K562 (cell line): ENCODE measurements around the gene NUBP2. TPM values are rescaled to one million over a fixed set of nuclear protein-coding genes. Genes with fewer than 3 reads are reported as not detected.

Source experiments
- ATAC-seq: fragments of 200-7000 bp; cut with Tn5 transposase; 3 replicates; pipeline ENCODE4 v1.9.1; 2020; ENCODE audit warnings: moderate library complexity
- BruUV-seq: library from RNA; stranded (reverse); fragments of 400-500 nt; replicated peaks from 2 replicates; lab custom pipeline; 2021; lab: Mats Ljungman, UMichigan
- CTCF ChIA-PET: fragments of 300-600 bp; formaldehyde crosslinking; extraction: SDS; loops from one replicate; lab custom pipeline; 2021; ENCODE audit warnings: low intra/inter-chr PET ratio; lab: Yijun Ruan, JAX
- POLR2A ChIA-PET: fragments of 300-600, 350-650 bp; sonication (Branson Sonifier 250); formaldehyde crosslinking; extraction: SDS; loops from one replicate; lab custom pipeline; 2021; ENCODE audit warnings: antibody characterized with exemption, inconsistent platforms; lab: Yijun Ruan, JAX
- DNase-seq, 4 experiments: peaks; one replicate each; pipeline versions ENCODE4 v3.0.0 to v3.0.0-alpha.2; 2011 to 2018; ENCODE audit warnings: low spot score in 3 of 4, mixed read lengths in 3 of 4; ENCODE audit errors: extremely low read depth in 1 of 4
- FAIRE-seq: peaks from 2 replicates; lab custom pipeline; 2011; peaks lifted over from hg19 to GRCh38; lab: Jason Lieb, UNC
- H2AFZ ChIP-seq: 2 replicates; pipeline ENCODE4 v1.6.0; 2011; ENCODE audit warnings: low read depth, low read length, control low read depth, inconsistent platforms
- H3K27ac ChIP-seq: fragments of 200-600 bp; 3 replicates; pipeline ENCODE4 v1.8.0; 2011; ENCODE audit warnings: low read depth, mild to moderate bottlenecking, control low read depth, inconsistent platforms, low read length, moderate library complexity, mixed read lengths; ENCODE audit errors: extremely low read depth
- H3K27me3 ChIP-seq, 2 experiments: fragments of 300-600 bp in 1 of 2; 2 replicates in 1 of 2; 3 replicates in 1 of 2; pipeline versions ENCODE4 v1.6.0 to v1.8.0; 2011; ENCODE audit warnings: inconsistent platforms in 2 of 2, low read length in 2 of 2, mild to moderate bottlenecking in 1 of 2, mixed read lengths in 1 of 2, moderate library complexity in 1 of 2; ENCODE audit not compliant: control insufficient read depth in 2 of 2, insufficient read depth in 2 of 2
- H3K36me3 ChIP-seq: fragments of 300-600 bp; 3 replicates; pipeline ENCODE4 v1.8.0; 2011; ENCODE audit warnings: mild to moderate bottlenecking, low read length, inconsistent platforms; ENCODE audit not compliant: control insufficient read depth, insufficient read depth
- H3K4me1 ChIP-seq, 2 experiments: fragments of 200-600 bp in 1 of 2; replicated peaks in 1 of 2; 2 replicates in 1 of 2; 3 replicates in 1 of 2; pipeline versions ENCODE4 v1.5.1 to v1.8.0; 2011; ENCODE audit warnings: inconsistent platforms in 2 of 2, low read length in 2 of 2, mild to moderate bottlenecking in 1 of 2, mixed read lengths in 1 of 2, moderate library complexity in 1 of 2; ENCODE audit not compliant: control insufficient read depth in 2 of 2, insufficient read depth in 2 of 2
- H3K4me2 ChIP-seq: 2 replicates; pipeline ENCODE4 v1.6.1; 2011; ENCODE audit warnings: low read length, control low read depth, inconsistent platforms, mixed read lengths; ENCODE audit not compliant: insufficient read depth
- H3K4me3 ChIP-seq: fragments of 200-600 bp; sonication (generic), shearing (Covaris generic); 2 replicates; pipeline ENCODE4 v1.5.1; 2016; ENCODE audit warnings: control low read depth, inconsistent platforms
- H3K79me2 ChIP-seq: fragments of 200-600 bp; 3 replicates; pipeline ENCODE4 v1.8.0; 2011; ENCODE audit warnings: low read length, inconsistent platforms; ENCODE audit not compliant: control insufficient read depth, insufficient read depth
- H3K9ac ChIP-seq, 2 experiments: 2 replicates each; pipeline versions ENCODE4 v1.6.0 to v1.6.1; 2011; ENCODE audit warnings: low read depth in 2 of 2, low read length in 2 of 2, control low read depth in 1 of 2, inconsistent platforms in 1 of 2, mild to moderate bottlenecking in 1 of 2, mixed read lengths in 1 of 2; ENCODE audit not compliant: insufficient read depth in 1 of 2
- H3K9me1 ChIP-seq: one replicate; pipeline ENCODE4 v1.6.0; 2011; ENCODE audit warnings: inconsistent platforms, mild to moderate bottlenecking, low read length, moderate library complexity; ENCODE audit not compliant: control insufficient read depth, insufficient read depth
- H3K9me3 ChIP-seq: replicated peaks from 2 replicates; pipeline ENCODE4 v1.5.1; 2011; ENCODE audit warnings: low read depth, low read length, inconsistent platforms; ENCODE audit not compliant: control insufficient read depth, insufficient read depth
- H4K20me1 ChIP-seq: replicated peaks from 2 replicates; pipeline ENCODE4 v1.6.1; 2011; ENCODE audit warnings: low read length, inconsistent platforms, mixed read lengths; ENCODE audit not compliant: control insufficient read depth, insufficient read depth
- CBFB ChIP-seq: sonication (generic); formaldehyde crosslinking; IDR thresholded peaks from 2 replicates; pipeline ENCODE4 v1.4.0; 2020; ENCODE audit warnings: mild to moderate bottlenecking, missing genetic modification reagents
- DDX20 ChIP-seq: fragments of 450-650 bp; IDR thresholded peaks from 2 replicates; pipeline ENCODE4 v1.6.1; 2016; ENCODE audit warnings: missing genetic modification characterization, low read depth, mild to moderate bottlenecking, missing compliant biosample characterization, moderate library complexity
- ELK1 ChIP-seq: sonication (generic); formaldehyde crosslinking; IDR thresholded peaks from 2 replicates; pipeline ENCODE4 v1.8.1; 2022; ENCODE audit warnings: missing genetic modification reagents
- ILK ChIP-seq: fragments of 450-650 bp; IDR thresholded peaks from 2 replicates; pipeline ENCODE4 v1.6.1; 2016; ENCODE audit warnings: missing genetic modification characterization, low read depth, mild to moderate bottlenecking, missing compliant biosample characterization, moderate library complexity, borderline replicate concordance
- NR2C2 ChIP-seq, 2 experiments: fragments of 200-800 bp in 1 of 2; sonication (Bioruptor generic) in 1 of 2; sonication (generic) in 1 of 2; formaldehyde crosslinking in 1 of 2; IDR thresholded peaks; 2 replicates each; pipeline versions ENCODE4 v1.6.1 to v1.8.0; 2016 to 2022; ENCODE audit warnings: mild to moderate bottlenecking in 1 of 2, missing compliant biosample characterization in 1 of 2, missing genetic modification characterization in 1 of 2, missing genetic modification reagents in 1 of 2
- POLR2A ChIP-seq: fragments of 450-650 bp; conservative IDR thresholded peaks from 2 replicates; pipeline ENCODE4 v1.6.1; 2016
- POLR2G ChIP-seq: fragments of 200-400 bp; formaldehyde crosslinking; IDR thresholded peaks from 2 replicates; pipeline ENCODE4 v1.6.1; 2017; ENCODE audit warnings: low read depth, mild to moderate bottlenecking, antibody characterized with exemption, low read length, moderate library complexity
- RBFOX2 ChIP-seq: fragments of 200-400 bp; formaldehyde crosslinking; IDR thresholded peaks from 2 replicates; pipeline ENCODE4 v1.6.1; 2017; ENCODE audit warnings: low read depth, mild to moderate bottlenecking, low read length, moderate library complexity
- RBM22 ChIP-seq: fragments of 200-400 bp; formaldehyde crosslinking; IDR thresholded peaks from 2 replicates; pipeline ENCODE4 v1.6.1; 2018; ENCODE audit warnings: low read length, low read depth; ENCODE audit not compliant: poor library complexity, severe bottlenecking
- RBM25 ChIP-seq: fragments of 200-400 bp; formaldehyde crosslinking; IDR thresholded peaks from 2 replicates; pipeline ENCODE4 v1.6.1; 2018; ENCODE audit warnings: low read length, low read depth, moderate library complexity; ENCODE audit not compliant: severe bottlenecking
- SMC3 ChIP-seq: conservative IDR thresholded peaks from 2 replicates; pipeline ENCODE4 v1.6.1; 2011; ENCODE audit warnings: low read depth, low read length, improper control_type of control experiment; ENCODE audit not compliant: insufficient read depth
- WGBS: fragments of 100-300 bp; shearing (Covaris generic); methylation state at CpG from one replicate; pipeline ENCODE4 v1.1.6; 2016; ENCODE audit warnings: low coverage, mixed read lengths; ENCODE audit not compliant: insufficient coverage; ENCODE audit errors: missing lambda C conversion rate; 5-methylcytosine and 5-hydroxymethylcytosine counted together
- in situ Hi-C: fragments of 300-500 bp; cut with MboI; formaldehyde crosslinking; loops from 4 replicates; pipeline ENCODE4 v1.15.0; 2018; ENCODE audit warnings: inconsistent platforms, mixed read lengths
- intact Hi-C: fragments of 100-400 bp; cut with micrococcal nuclease; formaldehyde crosslinking; loops from 2 replicates; pipeline ENCODE4 v1.14.2; 2022
- polyA plus RNA-seq, 8 experiments: library from polyadenylated mRNA; depleted of rRNA in 4 of 8; stranded (reverse) in 5 of 8; unstranded in 3 of 8; fragments of >200 nt; fragmentation: Nextera tagmentation in 2 of 8; fragmentation: Illumina TruSeq in 1 of 8; extraction: Ambion mirVana in 2 of 8; extraction: Trizol in 1 of 8; gene quantifications; 2 replicates each; pipeline versions ENCODE4 v1.2.1 to v1.2.3, GENCODE V29; 2011 to 2014; ENCODE audit warnings: inconsistent platforms in 1 of 8, missing spikeins in 1 of 8
- total RNA-seq, 7 experiments: library from RNA; depleted of rRNA in 6 of 7; stranded (reverse); fragments of >200 nt in 6 of 7; fragmentation: Illumina TruSeq in 2 of 7; extraction: Trizol in 2 of 7; gene quantifications; 2 replicates each; pipeline versions ENCODE4 v1.2.1 to v1.2.3, GENCODE V29; 2011 to 2021; ENCODE audit warnings: low replicate concordance in 1 of 7
- TF ChIP-seq, protein P1 (sequence below): sonication (generic); formaldehyde crosslinking; IDR thresholded peaks from 2 replicates; pipeline ENCODE4 v1.8.1; 2023; ENCODE audit warnings: mild to moderate bottlenecking, missing genetic modification reagents
- TF ChIP-seq, protein P2 (sequence below): sonication (generic); formaldehyde crosslinking; IDR thresholded peaks from 2 replicates; pipeline ENCODE4 v1.8.0; 2022; ENCODE audit warnings: mild to moderate bottlenecking, low read depth, missing genetic modification reagents

The NUBP2 gene
- total and polyA plus RNA-seq, 9 of the 15 experiments (the other 6 are each of a cell fraction or from before 2014, with no cell fraction given) = 1.8 to 115 (median 24.0) TPM

- peaks cover 31% of the 10 kb centered on the region for H3K79me2 ChIP-seq
- H3K9me3 ChIP-seq = no peaks in the 10 kb centered on the region
- no peak for DNase-seq
- no peak for ATAC-seq
- in situ Hi-C loops = loop anchor here (5.0 kb wide), 1 partner anchor 152 kb away; no protein-coding TSS in a partner anchor
- CTCF ChIA-PET = no interaction called here
- intact Hi-C loops = loop anchor here (5.0 kb wide), 1 partner anchor 168 kb away; the partner anchor contains the start of genes CRAMP1 and IFT140
- H3K4me3 ChIP-seq = no peak overlapping the region
- no peak overlapping the region for H3K27ac ChIP-seq
- no peak overlapping the region for H2AFZ ChIP-seq
- no peaks in the 10 kb centered on the region for H3K27me3 ChIP-seq
- H3K36me3 ChIP-seq = peaks cover 52% of the 10 kb centered on the region; the same call in 2 of the 3 replicates
- peaks cover 4 to 86% of the 10 kb centered on the region in 2 experiments; a peak in 3 of 5 replicates for H3K4me1 ChIP-seq
- WGBS = 80% methylated on average over 18 of the region's 27 CpGs
- FAIRE-seq = no peak
- no peak overlapping the region for H3K4me2 ChIP-seq
- POLR2A ChIA-PET = interaction anchor here (0.6 to 1.4 kb wide), 4 partner anchors 10 to 155 kb away, joined by 3 read pairs; partner anchors contain the start of gene IGFALS
- H3K9ac ChIP-seq = peak overlapping the region in 1 of 2 experiments; percentile 84; a peak in 2 of 4 replicates
- no TSS peak for BruUV-seq
- peaks cover 2% of the 10 kb centered on the region for H3K9me1 ChIP-seq
- H4K20me1 ChIP-seq = 0 out of 2 replicates have a peak, but pooled peaks cover 3% of the 10 kb centered on the region
- TF ChIP-seq, protein P1, sequence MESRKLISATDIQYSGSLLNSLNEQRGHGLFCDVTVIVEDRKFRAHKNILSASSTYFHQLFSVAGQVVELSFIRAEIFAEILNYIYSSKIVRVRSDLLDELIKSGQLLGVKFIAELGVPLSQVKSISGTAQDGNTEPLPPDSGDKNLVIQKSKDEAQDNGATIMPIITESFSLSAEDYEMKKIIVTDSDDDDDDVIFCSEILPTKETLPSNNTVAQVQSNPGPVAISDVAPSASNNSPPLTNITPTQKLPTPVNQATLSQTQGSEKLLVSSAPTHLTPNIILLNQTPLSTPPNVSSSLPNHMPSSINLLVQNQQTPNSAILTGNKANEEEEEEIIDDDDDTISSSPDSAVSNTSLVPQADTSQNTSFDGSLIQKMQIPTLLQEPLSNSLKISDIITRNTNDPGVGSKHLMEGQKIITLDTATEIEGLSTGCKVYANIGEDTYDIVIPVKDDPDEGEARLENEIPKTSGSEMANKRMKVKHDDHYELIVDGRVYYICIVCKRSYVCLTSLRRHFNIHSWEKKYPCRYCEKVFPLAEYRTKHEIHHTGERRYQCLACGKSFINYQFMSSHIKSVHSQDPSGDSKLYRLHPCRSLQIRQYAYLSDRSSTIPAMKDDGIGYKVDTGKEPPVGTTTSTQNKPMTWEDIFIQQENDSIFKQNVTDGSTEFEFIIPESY (CRISPR knock-in tag) = peak; percentile 64
- TF ChIP-seq DDX20 (tag) = no peak
- TF ChIP-seq, protein P2, sequence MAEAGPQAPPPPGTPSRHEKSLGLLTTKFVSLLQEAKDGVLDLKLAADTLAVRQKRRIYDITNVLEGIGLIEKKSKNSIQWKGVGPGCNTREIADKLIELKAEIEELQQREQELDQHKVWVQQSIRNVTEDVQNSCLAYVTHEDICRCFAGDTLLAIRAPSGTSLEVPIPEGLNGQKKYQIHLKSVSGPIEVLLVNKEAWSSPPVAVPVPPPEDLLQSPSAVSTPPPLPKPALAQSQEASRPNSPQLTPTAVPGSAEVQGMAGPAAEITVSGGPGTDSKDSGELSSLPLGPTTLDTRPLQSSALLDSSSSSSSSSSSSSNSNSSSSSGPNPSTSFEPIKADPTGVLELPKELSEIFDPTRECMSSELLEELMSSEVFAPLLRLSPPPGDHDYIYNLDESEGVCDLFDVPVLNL (CRISPR knock-in tag) = no peak
- TF ChIP-seq POLR2A = peak; percentile 48
- TF ChIP-seq RBM22 = peak; percentile 22
- no peak for TF ChIP-seq CBFB (CRISPR knock-in tag)
- TF ChIP-seq SMC3 = no peak
- TF ChIP-seq RBM25 = no peak
- no peak for TF ChIP-seq ILK (tag)
- TF ChIP-seq RBFOX2 = peak; percentile 52; the same call in 1 of the 2 replicates
- TF ChIP-seq NR2C2 (CRISPR knock-in tag; IDR thresholded peaks at IDR 0.05) = no peak
- no peak for TF ChIP-seq NR2C2 (tag; IDR thresholded peaks at IDR 0.05)
- peak; percentile 72 for TF ChIP-seq POLR2G
- TF ChIP-seq ELK1 (CRISPR knock-in tag) = no peak
Measured at GRCh38 chr16:1779741-1780676, 2.8 kb upstream of the NUBP2 start.
